Brain pericyte (primary cell): ENCODE data around the gene DTX1.
"Not testable (repeated sequence)": the region's sequence is repeated elsewhere in the genome, so short reads cannot be mapped to it uniquely, and the experiment has no call there.

Experiments used
- DNase-seq: peaks from one replicate; pipeline ENCODE4 v3.0.0-alpha.2; 2012; ENCODE audit warnings: low read depth, low spot score

Gene DTX1

DNA sequence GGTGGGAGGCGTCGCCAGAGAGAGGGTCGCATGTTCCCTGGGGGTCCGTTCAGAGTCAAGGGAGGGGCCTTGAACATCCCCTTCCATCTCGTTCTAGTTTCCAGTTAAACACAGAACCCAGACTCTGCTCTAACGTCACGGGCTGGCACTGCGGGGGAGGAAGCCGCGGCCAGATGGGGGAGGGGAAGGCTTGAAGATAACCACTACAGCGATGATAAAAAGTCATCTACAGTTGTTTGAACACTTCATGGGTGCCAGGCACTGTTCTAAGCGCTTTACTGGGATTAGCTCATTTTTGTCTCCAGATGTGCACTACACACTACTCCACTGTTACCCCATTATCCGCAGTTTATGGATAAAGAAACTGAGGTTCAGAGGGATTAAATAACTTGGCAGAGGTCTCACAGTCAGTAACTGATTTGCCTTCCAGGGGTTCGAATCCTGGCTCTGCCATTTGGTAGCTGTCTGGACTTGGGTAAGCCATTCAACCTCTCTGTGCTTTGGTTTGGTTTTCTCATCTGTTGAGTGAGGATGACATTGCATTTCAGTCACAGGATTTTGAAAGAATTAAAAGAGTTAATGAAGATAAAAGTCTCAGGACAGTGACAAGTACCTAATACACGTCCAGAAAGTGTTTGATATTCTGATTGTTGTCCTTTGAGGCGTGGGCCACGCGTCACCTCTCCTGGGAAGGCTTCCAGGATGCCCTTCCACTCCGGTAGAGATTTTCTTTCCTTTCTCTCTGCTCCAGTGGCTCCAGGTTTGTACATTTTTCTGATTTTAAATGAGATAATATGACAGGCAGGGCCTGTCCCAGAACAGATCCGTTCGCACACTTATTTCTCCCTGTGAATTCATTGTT lies 79.8 kb downstream of the DTX1 start:
- DNase-seq = no peak

DNA sequence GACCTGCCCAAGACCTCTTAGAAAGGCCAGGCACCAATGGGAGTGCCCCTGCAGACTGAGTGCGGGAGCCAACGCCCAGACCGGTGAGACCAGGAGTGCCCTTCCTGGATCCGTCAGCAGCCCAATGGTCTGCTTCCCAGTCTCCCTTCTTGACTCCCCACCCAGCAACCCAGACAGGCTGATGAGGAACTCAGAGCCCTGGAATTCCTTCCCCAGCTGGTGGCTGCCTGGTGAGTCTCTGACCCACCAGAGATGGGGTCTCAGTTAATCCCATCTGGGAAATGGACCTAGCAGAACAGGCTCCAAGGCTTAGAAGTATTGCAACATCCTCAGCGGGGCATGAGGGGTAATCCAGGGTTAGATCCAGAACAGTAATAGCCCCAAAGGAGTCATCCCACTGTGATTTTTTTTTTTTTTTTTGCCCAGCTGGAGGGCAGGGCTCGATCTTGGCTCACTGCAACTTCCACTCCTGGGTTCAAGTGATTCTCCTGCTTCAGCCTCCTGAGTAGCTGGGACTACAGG lies 80.5 kb downstream of the DTX1 start:
- DNase-seq = no peak

DNA sequence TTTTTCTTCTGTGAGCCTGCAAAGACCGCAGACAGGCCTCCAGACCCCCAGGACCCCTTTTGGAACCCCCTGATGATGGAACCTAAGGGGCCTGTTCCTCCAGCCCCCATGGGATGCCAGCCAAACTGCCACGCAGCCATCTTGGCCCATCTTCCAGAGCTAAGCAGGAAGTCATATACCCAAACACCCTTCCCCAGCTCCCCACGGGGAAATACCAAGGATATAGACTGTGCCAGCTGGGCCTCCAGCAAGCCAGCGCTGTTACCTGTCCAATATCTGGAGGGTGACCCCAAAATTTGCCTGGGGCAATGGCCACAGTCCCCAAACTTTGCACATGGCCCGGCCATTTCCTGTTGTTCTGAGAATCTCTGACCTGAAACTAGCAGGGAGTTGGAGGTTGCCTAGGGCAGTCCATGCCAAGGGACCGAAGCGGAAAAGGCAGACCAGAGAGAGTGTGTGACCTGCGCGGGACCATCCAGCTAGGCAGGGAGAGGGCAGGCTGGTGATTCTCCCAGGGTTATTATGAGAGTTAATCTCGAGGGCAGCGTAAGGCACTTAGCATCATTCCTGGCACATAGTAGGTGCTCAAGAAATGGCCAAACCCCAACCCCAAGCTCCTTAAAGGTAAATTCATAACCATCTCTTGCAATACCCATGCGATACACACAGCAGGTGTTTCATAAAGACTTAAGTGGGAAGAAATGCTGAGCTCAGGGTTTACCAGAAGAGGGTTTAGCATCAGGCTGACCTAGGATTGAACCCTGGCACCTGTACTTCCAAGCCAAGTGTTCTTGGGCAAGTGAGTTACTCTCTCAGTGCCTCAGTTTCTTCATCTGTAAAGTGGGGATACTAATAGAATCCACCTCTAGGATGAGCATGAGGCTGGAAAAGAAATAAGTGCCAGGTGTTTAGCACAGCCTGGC lies 81.6 kb downstream of the DTX1 start:
- no peak for DNase-seq

DNA sequence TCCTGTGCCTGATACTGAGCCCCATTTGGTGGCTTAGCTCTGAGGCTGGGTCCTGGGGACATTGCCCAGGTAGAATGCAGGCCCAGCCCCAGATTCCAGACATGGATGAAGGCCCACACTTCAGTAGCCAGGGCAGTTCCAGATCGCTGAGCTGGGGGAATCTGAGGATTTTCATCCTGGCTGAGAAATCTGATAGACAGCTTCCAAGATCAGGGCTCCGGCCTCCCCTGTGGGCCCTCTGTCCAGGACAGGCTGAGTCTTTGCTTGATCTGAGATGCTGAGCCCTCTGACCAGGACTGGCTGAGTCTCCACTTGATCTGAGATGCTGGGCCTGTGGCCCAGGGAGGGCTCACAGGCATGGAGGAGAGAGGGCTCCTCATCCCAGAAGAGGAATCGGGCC lies 82.3 kb downstream of the DTX1 start:
- DNase-seq = no peak

DNA sequence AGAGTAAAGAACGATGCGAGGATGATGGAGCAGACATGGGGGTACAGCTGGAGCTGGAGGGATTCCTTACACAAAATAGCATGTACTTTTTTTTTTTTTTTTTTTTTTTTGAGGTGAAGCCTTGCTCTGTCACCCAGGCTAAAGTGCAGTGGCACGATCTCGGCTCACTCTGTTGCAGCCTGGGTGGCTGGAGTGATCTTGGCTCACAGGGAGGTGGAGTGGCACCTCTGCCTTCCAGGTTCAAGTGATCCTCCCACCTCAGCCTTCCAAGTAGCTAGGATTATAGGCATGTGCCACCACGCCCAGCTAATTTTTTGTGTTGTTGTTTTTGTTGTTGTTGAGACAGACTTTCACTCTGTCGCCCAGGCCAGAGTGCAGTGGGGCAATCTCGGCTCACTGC lies 84.2 kb downstream of the DTX1 start:
- DNase-seq = no peak

DNA sequence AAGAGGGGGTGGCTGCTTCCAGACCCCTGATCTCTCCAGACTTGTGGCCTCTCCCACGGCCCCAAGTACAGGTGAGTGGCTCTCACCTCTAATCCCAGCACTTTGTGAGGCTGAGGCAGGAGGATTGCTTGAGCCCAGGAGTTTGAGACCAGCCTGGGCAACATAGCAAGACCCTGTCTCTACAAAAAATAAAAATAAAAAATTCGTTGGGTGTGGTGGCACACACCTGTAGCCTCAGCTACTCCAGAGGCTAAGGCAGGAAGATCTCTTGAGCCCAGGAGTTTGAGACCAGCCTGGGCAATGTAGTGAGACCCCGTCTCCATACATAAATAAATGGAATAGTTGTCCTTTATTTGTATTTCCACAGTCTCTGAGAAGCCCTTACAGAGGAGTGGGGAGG lies 85.2 kb downstream of the DTX1 start:
- DNase-seq = not testable (repeated sequence)

DNA sequence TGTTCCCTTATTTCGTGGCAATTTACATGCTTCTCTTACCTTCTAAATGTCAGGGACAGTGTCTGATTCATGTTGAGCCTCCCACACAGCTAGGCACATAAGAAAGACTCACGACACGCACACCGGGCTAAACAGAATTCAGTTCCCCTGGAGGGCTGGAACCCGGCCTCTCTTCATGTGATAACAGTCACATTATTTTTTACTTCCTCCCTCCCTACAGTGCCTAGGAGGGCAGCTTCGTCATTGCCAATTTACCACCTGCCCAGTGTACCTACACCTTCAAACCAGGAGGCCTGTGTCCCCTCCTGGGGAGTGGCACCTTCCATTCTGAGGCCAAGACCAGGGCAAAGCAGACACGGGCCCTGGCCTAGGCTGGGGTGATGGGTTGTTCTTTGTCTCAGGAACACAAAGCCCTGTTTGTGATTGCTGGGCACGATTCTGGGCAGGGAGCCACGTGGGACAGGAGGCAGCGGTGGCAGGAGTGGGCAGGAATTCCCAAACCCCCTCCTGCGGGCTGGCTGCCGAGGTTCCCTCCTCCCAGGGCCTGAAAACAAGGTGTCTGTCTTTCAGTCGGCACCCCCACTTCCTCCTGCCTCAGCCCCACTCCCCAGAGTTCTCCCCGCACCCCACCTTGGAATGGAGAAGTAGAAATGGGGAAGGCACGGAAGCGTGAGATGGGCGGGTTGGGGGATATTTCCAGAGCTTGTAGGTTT lies 85.8 kb downstream of the DTX1 start:
- DNase-seq = no peak

DNA sequence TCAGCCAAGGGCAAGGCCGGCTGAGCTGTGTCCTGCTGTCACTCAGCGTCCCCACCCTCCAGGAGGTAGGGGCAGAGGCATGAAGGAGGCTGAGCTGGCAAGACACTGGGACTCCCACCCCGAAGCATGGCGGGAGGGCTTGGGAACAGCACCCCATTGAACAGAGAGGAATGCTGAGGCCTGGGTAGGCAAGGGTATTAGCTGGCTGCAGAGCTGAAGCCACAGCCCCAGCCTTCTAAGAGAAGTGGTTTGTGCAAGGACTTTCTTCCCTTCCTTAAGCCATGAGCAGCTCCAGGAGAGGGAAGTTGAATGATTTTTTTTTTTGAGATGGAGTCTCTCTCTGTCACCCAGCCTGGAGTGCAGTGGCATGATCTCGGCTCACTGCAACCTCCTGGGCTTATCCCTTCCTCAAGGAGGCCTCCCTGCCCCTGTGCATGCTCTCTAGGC lies 86.4 kb downstream of the DTX1 start:
- DNase-seq = no peak

DNA sequence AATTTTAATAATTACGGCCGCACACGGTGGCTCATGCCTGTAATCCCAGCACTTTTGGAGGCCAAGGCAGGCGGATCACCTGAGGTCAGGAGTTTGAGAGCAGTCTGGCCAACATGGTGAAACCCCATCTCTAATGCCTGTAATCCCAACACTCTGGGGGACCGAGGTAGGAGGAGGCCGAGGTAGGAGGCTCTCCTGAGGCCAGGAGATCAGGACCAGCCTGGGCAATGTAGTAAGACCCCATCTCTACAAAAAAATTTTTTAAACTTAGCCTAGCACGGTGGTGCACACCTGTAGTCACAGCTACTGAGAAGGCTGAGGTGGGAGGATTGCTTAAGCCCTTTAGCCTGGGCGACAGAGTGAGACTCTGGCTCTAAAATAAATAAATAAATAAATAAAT lies 87.4 kb downstream of the DTX1 start:
- DNase-seq = no peak

DNA sequence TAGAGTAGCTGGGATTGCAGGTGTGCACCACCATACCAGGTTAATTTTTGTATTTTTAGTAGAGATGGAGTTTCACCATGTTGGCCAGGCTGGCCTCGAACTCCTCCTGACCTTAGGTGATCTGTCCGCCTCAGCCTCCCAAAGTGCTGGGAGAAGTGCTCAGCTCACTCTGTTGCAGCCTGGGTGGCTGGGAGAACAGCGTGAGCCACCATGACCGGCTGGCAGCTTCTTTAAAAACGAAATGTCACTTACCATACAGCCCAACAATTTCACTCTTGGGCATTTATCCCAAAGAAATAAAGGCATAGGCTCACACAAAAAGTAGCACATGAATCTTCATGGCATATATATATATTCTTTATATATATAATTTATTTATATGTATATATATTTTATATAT lies 88.3 kb downstream of the DTX1 start:
- DNase-seq = no peak

DNA sequence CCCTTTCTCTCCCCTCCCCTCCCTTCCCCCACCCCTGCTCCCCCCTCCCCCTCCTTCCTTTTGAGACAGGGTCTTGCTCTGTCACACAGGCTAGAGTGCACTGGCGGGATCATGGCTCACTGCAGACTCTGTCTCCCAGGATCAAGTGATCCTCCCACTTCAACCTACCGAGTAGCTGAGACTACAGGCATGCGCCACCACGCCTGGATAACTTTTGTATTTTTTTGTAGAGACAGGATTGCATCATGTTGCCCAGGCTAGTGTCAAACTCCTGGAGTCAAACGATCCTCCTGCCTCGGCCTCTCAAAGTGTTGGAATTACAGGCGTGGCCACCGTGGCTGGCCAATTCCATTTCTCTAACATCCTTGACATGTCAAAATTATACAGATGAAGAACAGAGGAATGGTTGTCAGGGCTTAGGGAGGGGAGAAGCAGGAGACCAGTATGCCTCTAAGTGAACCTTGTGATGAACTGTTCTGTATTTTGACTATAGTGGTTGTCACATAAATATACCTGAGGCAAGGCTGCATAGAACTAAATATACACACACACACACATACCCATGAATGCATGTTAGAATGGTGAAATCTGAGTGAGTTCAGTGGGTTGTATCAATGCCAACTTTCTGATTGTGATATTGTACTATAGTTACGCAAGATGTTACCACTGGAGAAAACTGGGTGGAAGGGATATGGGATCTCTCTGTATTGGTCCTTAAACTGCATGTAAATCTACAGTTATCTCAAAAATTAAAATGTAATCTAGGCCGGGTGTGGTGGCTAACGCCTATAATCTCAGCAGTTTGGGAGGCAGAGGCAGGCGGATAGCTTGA lies 89.4 kb downstream of the DTX1 start:
- no peak for DNase-seq

DNA sequence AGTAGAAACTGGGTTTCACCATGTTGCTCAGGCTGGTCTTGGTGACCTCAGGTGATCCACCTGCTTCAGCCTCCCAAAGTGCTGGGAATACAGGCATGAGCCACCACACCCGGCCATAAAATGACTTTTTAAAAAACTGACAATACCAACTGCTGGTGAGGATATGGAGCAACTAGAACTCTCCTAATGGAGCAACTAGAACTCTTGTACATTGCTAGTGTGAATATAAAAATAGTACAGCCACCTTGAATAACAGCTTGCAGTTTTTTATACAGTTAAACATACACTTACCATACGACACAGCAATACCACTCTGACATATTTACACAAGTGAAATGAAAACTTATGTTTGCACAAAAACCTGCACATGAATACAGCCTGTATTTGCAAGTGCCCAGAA lies 90.5 kb downstream of the DTX1 start:
- no peak for DNase-seq
